IPS-15b (cell line): ENCODE measurements around the gene ARL4C.

Experiments
- H3K27me3 ChIP-seq: one replicate; pipeline ENCODE4 v1.6.1; 2013; ENCODE audit warnings: low read length; ENCODE audit not compliant: control insufficient read depth, insufficient read depth
- H3K36me3 ChIP-seq: one replicate; pipeline ENCODE4 v1.6.1; 2013; ENCODE audit warnings: low read length; ENCODE audit not compliant: control insufficient read depth, insufficient read depth
- H3K4me1 ChIP-seq: one replicate; pipeline ENCODE4 v1.6.1; 2013; ENCODE audit warnings: mild to moderate bottlenecking, low read length; ENCODE audit not compliant: control insufficient read depth, insufficient read depth
- H3K4me3 ChIP-seq: one replicate; pipeline ENCODE4 v1.5.1; 2013; ENCODE audit warnings: low read depth, low read length
- H3K9ac ChIP-seq: one replicate; pipeline ENCODE4 v1.6.1; 2013; ENCODE audit warnings: low read depth, mild to moderate bottlenecking, low read length
- H3K9me3 ChIP-seq: one replicate; pipeline ENCODE4 v1.6.1; 2013; ENCODE audit warnings: mild to moderate bottlenecking, low read length; ENCODE audit not compliant: control insufficient read depth, insufficient read depth

ARL4C gene

GRCh38 chr2:234518986-234519642, 22.2 kb upstream of the ARL4C start:
- H3K27me3 ChIP-seq: no peaks in the 10 kb centered on the region
- no peak overlapping the region for H3K9ac ChIP-seq
- H3K36me3 ChIP-seq: no peaks in the 10 kb centered on the region
- H3K9me3 ChIP-seq: no peaks in the 10 kb centered on the region
- H3K4me3 ChIP-seq: no peak overlapping the region
- H3K4me1 ChIP-seq: no peaks in the 10 kb centered on the region

- H3K9ac ChIP-seq: no peak overlapping the region
- H3K36me3 ChIP-seq: no peaks in the 10 kb centered on the region
- H3K4me1 ChIP-seq: no peaks in the 10 kb centered on the region
These were observed 21.1 kb upstream of the ARL4C start for GRCh38 chr2:234517971-234518370.

GRCh38 chr2:234514873-234515638, 18.2 kb upstream of the ARL4C start:
- Histone ChIP-seq H3K27me3 (no peaks in the 10 kb centered on the region), H3K36me3 (no peaks in the 10 kb centered on the region), H3K9me3 (no peaks in the 10 kb centered on the region), H3K4me1 (no peaks in the 10 kb centered on the region), H3K9ac (no peak overlapping the region), H3K4me3 (no peak overlapping the region)

More at GRCh38 chr2:234517971-234518370, 21.1 kb upstream of the ARL4C start:
- Histone ChIP-seq H3K27me3 (no peaks in the 10 kb centered on the region), H3K4me3 (no peak overlapping the region), H3K9me3 (no peaks in the 10 kb centered on the region)

- H3K4me1 ChIP-seq: no peaks in the 10 kb centered on the region
- H3K9me3 ChIP-seq: no peaks in the 10 kb centered on the region
- H3K4me3 ChIP-seq: no peak overlapping the region
- H3K27me3 ChIP-seq: no peaks in the 10 kb centered on the region
- H3K36me3 ChIP-seq: no peaks in the 10 kb centered on the region
- no peak overlapping the region for H3K9ac ChIP-seq
These were observed 17.2 kb upstream of the ARL4C start for GRCh38 chr2:234514099-234514498.

- Histone ChIP-seq H3K9me3 (no peaks in the 10 kb centered on the region), H3K27me3 (no peaks in the 10 kb centered on the region), H3K36me3 (no peaks in the 10 kb centered on the region), H3K4me3 (no peak overlapping the region), H3K4me1 (no peaks in the 10 kb centered on the region), H3K9ac (no peak overlapping the region)
These were observed 16.2 kb upstream of the ARL4C start for GRCh38 chr2:234512884-234513669.

- no peak overlapping the region for H3K4me3 ChIP-seq
- no peak overlapping the region for H3K9ac ChIP-seq
- H3K4me1 ChIP-seq: peaks cover 4% of the 10 kb centered on the region
These were observed 6.0 kb upstream of the ARL4C start for GRCh38 chr2:234502919-234503285.

GRCh38 chr2:234502285-234502918, 5.5 kb upstream of the ARL4C start:
- Histone ChIP-seq H3K9me3 (no peaks in the 10 kb centered on the region), H3K4me3 (no peak overlapping the region), H3K9ac (no peak overlapping the region), H3K4me1 (peaks cover 4% of the 10 kb centered on the region), H3K27me3 (peaks cover 18% of the 10 kb centered on the region), H3K36me3 (no peaks in the 10 kb centered on the region)

More at GRCh38 chr2:234502919-234503285, 6.0 kb upstream of the ARL4C start:
- H3K9me3 ChIP-seq: no peaks in the 10 kb centered on the region
- H3K36me3 ChIP-seq: no peaks in the 10 kb centered on the region
- H3K27me3 ChIP-seq: peaks cover 15% of the 10 kb centered on the region

GRCh38 chr2:234500394-234501006, 3.6 kb upstream of the ARL4C start:
- Histone ChIP-seq H3K36me3 (no peaks in the 10 kb centered on the region), H3K4me1 (peaks cover 4% of the 10 kb centered on the region), H3K9ac (no peak overlapping the region)

GRCh38 chr2:234497594-234498235, 834 bp upstream of the ARL4C start:
- Histone ChIP-seq H3K4me1 (no peaks in the 10 kb centered on the region), H3K27me3 (peaks cover 32% of the 10 kb centered on the region), H3K4me3 (peak overlapping the region; percentile 45), H3K9ac (peak overlapping the region; percentile 50), H3K9me3 (no peaks in the 10 kb centered on the region), H3K36me3 (no peaks in the 10 kb centered on the region)

More at GRCh38 chr2:234500394-234501006, 3.6 kb upstream of the ARL4C start:
- Histone ChIP-seq H3K4me3 (no peak overlapping the region), H3K9me3 (no peaks in the 10 kb centered on the region), H3K27me3 (peaks cover 27% of the 10 kb centered on the region)

- Histone ChIP-seq H3K4me1 (no peaks in the 10 kb centered on the region), H3K36me3 (no peaks in the 10 kb centered on the region), H3K9me3 (no peaks in the 10 kb centered on the region), H3K9ac (peak overlapping the region; percentile 40), H3K4me3 (peak overlapping the region; percentile 93), H3K27me3 (peaks cover 32% of the 10 kb centered on the region)
These were observed 636 bp downstream of the ARL4C start for GRCh38 chr2:234496055-234496834.
